Stomach smooth muscle (tissue), 2 donors: ENCODE data around the gene TMF1.

Source experiments
- H3K27ac ChIP-seq: one replicate; pipeline ENCODE4 v1.7.0; 2013; ENCODE audit warnings: mild to moderate bottlenecking, low read length, inconsistent platforms
- H3K27me3 ChIP-seq, 2 donors: one replicate each; pipeline ENCODE4 v1.7.0; 2013; ENCODE audit warnings: low read length in 2 of 2; ENCODE audit not compliant: insufficient read depth in 2 of 2, control insufficient read depth in 1 of 2
- H3K36me3 ChIP-seq, 2 donors: one replicate each; pipeline ENCODE4 v1.7.0; 2013; ENCODE audit warnings: low read length in 2 of 2; ENCODE audit not compliant: control insufficient read depth in 2 of 2, insufficient read depth in 2 of 2
- H3K4me1 ChIP-seq: one replicate; pipeline ENCODE4 v1.7.0; 2013; ENCODE audit warnings: low read length; ENCODE audit not compliant: control insufficient read depth, insufficient read depth
- H3K4me3 ChIP-seq, 2 donors: one replicate each; pipeline ENCODE4 v1.7.0; 2013; ENCODE audit warnings: low read length in 2 of 2
- H3K9ac ChIP-seq, 2 donors: one replicate each; pipeline ENCODE4 v1.7.0; 2013; ENCODE audit warnings: low read length in 2 of 2, mild to moderate bottlenecking in 1 of 2
- H3K9me3 ChIP-seq, 2 donors: one replicate each; pipeline ENCODE4 v1.7.0; 2013; ENCODE audit warnings: low read length in 2 of 2; ENCODE audit not compliant: control insufficient read depth in 2 of 2
- donor health status: healthy.
- donor health status: Pancreatic carcinoma.

TMF1 gene

GRCh38 chr3:68999158-68999557 lies 53.0 kb downstream of the TMF1 start:
- no peaks in the 10 kb centered on the region for H3K9me3 ChIP-seq
- no peaks in the 10 kb centered on the region for H3K27me3 ChIP-seq
- no peak overlapping the region for H3K4me3 ChIP-seq
- H3K4me1 ChIP-seq = no peaks in the 10 kb centered on the region
- peaks cover 52 to 56% of the 10 kb centered on the region in 2 donors for H3K36me3 ChIP-seq
- H3K27ac ChIP-seq = no peak overlapping the region
- H3K9ac ChIP-seq = no peak overlapping the region

- H3K9ac ChIP-seq = no peak overlapping the region
- peaks cover 49 to 57% of the 10 kb centered on the region in 2 donors for H3K36me3 ChIP-seq
- no peaks in the 10 kb centered on the region for H3K4me1 ChIP-seq
- H3K4me3 ChIP-seq = no peak overlapping the region
- H3K27ac ChIP-seq = no peak overlapping the region
- H3K9me3 ChIP-seq = no peaks in the 10 kb centered on the region
- H3K27me3 ChIP-seq = no peaks in the 10 kb centered on the region
Observed at GRCh38 chr3:68997887-68998286, 54.2 kb downstream of the TMF1 start.

DNA sequence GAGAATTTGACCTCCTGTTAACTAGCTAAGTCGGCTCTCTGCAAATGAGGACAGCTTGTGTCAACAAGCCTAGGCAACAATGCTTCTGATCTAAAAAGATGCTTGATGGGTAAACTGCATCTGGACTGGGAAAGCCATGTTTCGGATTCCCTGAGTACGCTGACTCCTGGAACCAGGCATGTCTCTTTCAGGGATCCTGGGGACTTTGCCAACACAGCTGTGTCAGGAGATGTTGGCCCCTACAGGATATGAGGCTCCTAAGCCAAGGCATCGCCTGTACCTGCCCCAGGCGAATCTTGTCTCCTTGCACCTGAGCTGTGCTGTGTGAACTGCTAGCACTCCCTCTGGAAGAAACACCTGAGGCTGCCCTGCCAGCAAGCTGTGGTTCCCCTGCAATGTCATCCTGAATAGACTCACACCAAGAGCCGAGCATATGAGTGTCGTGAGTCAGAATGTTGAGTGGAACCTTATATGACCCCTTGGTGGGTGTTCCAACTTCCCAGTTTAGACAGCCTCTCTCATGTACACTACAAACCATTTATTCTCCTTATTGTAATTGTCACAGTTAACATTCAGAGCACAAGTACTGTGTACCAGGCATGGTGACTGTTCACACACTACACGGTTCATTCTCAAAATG lies 55.7 kb downstream of the TMF1 start:
- H3K9me3 ChIP-seq = no peaks in the 10 kb centered on the region
- H3K9ac ChIP-seq = no peak overlapping the region
- H3K4me3 ChIP-seq = no peak overlapping the region
- peaks cover 44 to 52% of the 10 kb centered on the region in 2 donors for H3K36me3 ChIP-seq
- no peak overlapping the region for H3K27ac ChIP-seq
- H3K4me1 ChIP-seq = no peaks in the 10 kb centered on the region
- no peaks in the 10 kb centered on the region for H3K27me3 ChIP-seq

- Histone ChIP-seq H3K9me3 (no peaks in the 10 kb centered on the region), H3K9ac (no peak overlapping the region), H3K4me3 (no peak overlapping the region), H3K4me1 (no peaks in the 10 kb centered on the region), H3K27me3 (no peaks in the 10 kb centered on the region), H3K36me3 (peaks cover 34 to 48% of the 10 kb centered on the region in 2 donors), H3K27ac (no peak overlapping the region)
Observed at GRCh38 chr3:68988740-68989139, 63.4 kb downstream of the TMF1 start.

DNA sequence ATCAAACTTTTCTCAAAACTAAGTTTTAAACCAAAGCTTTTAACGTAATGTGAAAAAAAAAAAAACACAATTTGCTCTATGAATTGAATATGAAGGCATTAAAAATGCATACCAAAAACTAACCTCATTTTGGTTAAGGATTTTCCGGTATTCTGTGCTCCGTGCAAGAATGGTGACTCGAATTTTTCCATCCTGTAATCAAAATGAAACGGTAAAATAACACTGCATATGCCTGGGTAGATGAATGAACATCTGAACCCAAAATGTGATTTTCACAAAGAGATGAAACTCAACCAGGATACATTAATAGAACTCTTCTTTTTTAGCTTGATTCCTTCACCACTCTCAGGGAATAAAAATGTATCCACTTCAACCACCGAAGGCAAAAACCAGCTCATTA lies 64.8 kb downstream of the TMF1 start:
- Histone ChIP-seq H3K27me3 (no peaks in the 10 kb centered on the region), H3K9me3 (no peaks in the 10 kb centered on the region), H3K36me3 (peaks cover 40 to 45% of the 10 kb centered on the region in 2 donors), H3K4me3 (no peak overlapping the region), H3K4me1 (no peaks in the 10 kb centered on the region), H3K9ac (no peak overlapping the region), H3K27ac (no peak overlapping the region)

GRCh38 chr3:68986496-68987208 lies 65.5 kb downstream of the TMF1 start:
- Histone ChIP-seq H3K9me3 (no peaks in the 10 kb centered on the region), H3K4me1 (no peaks in the 10 kb centered on the region), H3K36me3 (peaks cover 40 to 45% of the 10 kb centered on the region in 2 donors), H3K9ac (no peak overlapping the region), H3K4me3 (no peak overlapping the region), H3K27ac (no peak overlapping the region), H3K27me3 (no peaks in the 10 kb centered on the region)

- H3K27ac ChIP-seq = no peak overlapping the region
- no peak overlapping the region for H3K4me3 ChIP-seq
Observed at GRCh38 chr3:68985146-68985790, 66.9 kb downstream of the TMF1 start.

GRCh38 chr3:68984011-68984530 lies 68.1 kb downstream of the TMF1 start:
- Histone ChIP-seq H3K27me3 (no peaks in the 10 kb centered on the region), H3K4me1 (no peaks in the 10 kb centered on the region), H3K27ac (no peak overlapping the region), H3K9ac (no peak overlapping the region), H3K4me3 (no peak overlapping the region), H3K9me3 (no peaks in the 10 kb centered on the region), H3K36me3 (peaks cover 59 to 66% of the 10 kb centered on the region in 2 donors)

More at GRCh38 chr3:68985146-68985790, 66.9 kb downstream of the TMF1 start:
- Histone ChIP-seq H3K9me3 (no peaks in the 10 kb centered on the region), H3K4me1 (no peaks in the 10 kb centered on the region), H3K27me3 (no peaks in the 10 kb centered on the region), H3K36me3 (peaks cover 52 to 56% of the 10 kb centered on the region in 2 donors), H3K9ac (no peak overlapping the region)

- Histone ChIP-seq H3K4me3 (no peak overlapping the region), H3K4me1 (no peaks in the 10 kb centered on the region), H3K27me3 (no peaks in the 10 kb centered on the region), H3K9ac (no peak overlapping the region), H3K36me3 (peaks cover 42 to 45% of the 10 kb centered on the region in 2 donors), H3K9me3 (no peaks in the 10 kb centered on the region), H3K27ac (no peak overlapping the region)
Observed at GRCh38 chr3:68977486-68978167, 74.5 kb downstream of the TMF1 start.

- peaks cover 25 to 29% of the 10 kb centered on the region in 2 donors for H3K36me3 ChIP-seq
Observed at GRCh38 chr3:68974711-68975110, 77.4 kb downstream of the TMF1 start.

More at GRCh38 chr3:68974711-68975110, 77.4 kb downstream of the TMF1 start:
- Histone ChIP-seq H3K27me3 (no peaks in the 10 kb centered on the region), H3K9ac (no peak overlapping the region), H3K4me1 (no peaks in the 10 kb centered on the region), H3K27ac (no peak overlapping the region), H3K9me3 (no peaks in the 10 kb centered on the region), H3K4me3 (no peak overlapping the region)
